Mucosa of rectum (tissue), 2 donors: ENCODE measurements around the gene BYSL.
"Not testable (repeated sequence)": the region's sequence is repeated elsewhere in the genome, so short reads cannot be mapped to it uniquely, and the experiment has no call there.

ENCODE experiments used
- H3K27ac ChIP-seq, 2 donors: one replicate each; pipeline ENCODE4 v1.7.0; 2013; ENCODE audit warnings: inconsistent platforms in 2 of 2, low read depth in 2 of 2, low read length in 2 of 2
- H3K27me3 ChIP-seq, 2 donors: one replicate each; pipeline ENCODE4 v1.7.0; 2013; ENCODE audit warnings: low read length in 2 of 2; ENCODE audit not compliant: control insufficient read depth in 2 of 2, insufficient read depth in 2 of 2
- H3K36me3 ChIP-seq, 2 donors: one replicate each; pipeline ENCODE4 v1.7.0; 2013; ENCODE audit warnings: low read length in 2 of 2; ENCODE audit not compliant: control insufficient read depth in 2 of 2, insufficient read depth in 2 of 2
- H3K4me1 ChIP-seq, 2 donors: one replicate each; pipeline ENCODE4 v1.7.0; 2013; ENCODE audit warnings: low read length in 2 of 2, mild to moderate bottlenecking in 1 of 2; ENCODE audit not compliant: control insufficient read depth in 2 of 2, insufficient read depth in 2 of 2
- H3K4me3 ChIP-seq, 2 donors: one replicate each; pipeline ENCODE4 v1.7.0; 2013; ENCODE audit warnings: low read length in 2 of 2
- H3K9ac ChIP-seq, 2 donors: one replicate each; pipeline ENCODE4 v1.7.0; 2013; ENCODE audit warnings: low read length in 2 of 2, low read depth in 1 of 2, mild to moderate bottlenecking in 1 of 2
- H3K9me3 ChIP-seq, 2 donors: one replicate each; pipeline ENCODE4 v1.7.0; 2013; ENCODE audit warnings: low read length in 2 of 2; ENCODE audit not compliant: control insufficient read depth in 2 of 2
- donor health status: healthy.
- donor health status: Normal muscosa, but diverticular disease.

BYSL gene

GRCh38 chr6:41941280-41942066 is 20.2 kb downstream of the BYSL start, which contains the start of gene CCND3:
Gene CCND3 (minus strand): TSS chr6:41941808. CDS start chr6:41941649, 159 bp downstream.
- H3K4me3 ChIP-seq: peak within 1 kb of the TSS; percentile 77 to 93
- peak within 1 kb of the TSS; percentile 81 to 86 for H3K27ac ChIP-seq
- no peaks in the 10 kb centered on the region for H3K27me3 ChIP-seq
- H3K4me1 ChIP-seq: peaks cover 30 to 31% of the 10 kb centered on the region in 2 donors
- H3K9ac ChIP-seq: peak within 1 kb of the TSS; percentile 72 to 74
- H3K9me3 ChIP-seq: no peaks in the 10 kb centered on the region
- H3K36me3 ChIP-seq: peaks cover 0 to 8% of the 10 kb centered on the region in 2 donors

DNA sequence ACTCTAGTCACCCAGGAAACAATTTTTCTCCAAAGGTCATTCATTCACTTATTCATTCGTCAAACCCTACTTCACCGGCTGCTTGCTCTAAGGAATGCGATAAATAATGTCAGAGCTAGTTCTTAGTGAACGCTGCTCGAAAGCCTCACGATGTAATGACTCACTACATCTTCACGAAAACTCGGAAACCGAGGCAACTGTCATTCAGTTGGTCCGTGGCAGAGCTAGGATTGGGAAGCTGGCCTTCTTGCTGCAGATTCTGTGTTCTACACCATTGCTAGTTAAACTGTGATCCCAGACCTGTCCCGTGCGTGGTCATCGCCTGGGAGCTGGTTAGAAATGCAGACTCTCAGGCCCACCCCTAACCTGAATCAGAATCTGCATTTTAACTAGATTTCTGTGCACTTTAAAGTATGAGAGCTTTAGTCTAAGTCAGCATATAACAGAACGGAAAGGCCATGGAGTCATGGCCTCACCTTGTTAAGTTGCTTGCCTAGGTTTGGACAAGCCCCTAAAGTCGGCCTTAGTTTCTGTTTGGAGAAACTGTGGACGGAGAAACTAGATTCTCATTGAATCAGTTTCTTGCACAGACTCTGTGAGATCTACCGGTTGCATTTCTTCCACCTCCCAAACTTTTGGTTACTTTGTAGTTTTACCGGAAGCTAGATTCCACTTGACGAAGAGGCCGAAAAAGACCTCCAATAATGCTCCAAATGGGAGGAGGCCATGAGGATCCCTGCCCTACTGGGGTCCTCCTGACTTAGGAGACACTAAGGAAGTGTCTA is 21.0 kb downstream of the BYSL start:
- Histone ChIP-seq H3K4me1 (peaks cover 24 to 28% of the 10 kb centered on the region in 2 donors), H3K27ac (peak overlapping the region; percentile 29 to 73), H3K9ac (peak overlapping the region; percentile 13 to 42), H3K4me3 (peak overlapping the region; percentile 77 to 93), H3K27me3 (no peaks in the 10 kb centered on the region), H3K9me3 (no peaks in the 10 kb centered on the region), H3K36me3 (peaks cover 0 to under 1% of the 10 kb centered on the region in 2 donors)

- H3K36me3 ChIP-seq: not testable (repeated sequence)
Observed at GRCh38 chr6:41942882-41943281, 21.6 kb downstream of the BYSL start.

DNA sequence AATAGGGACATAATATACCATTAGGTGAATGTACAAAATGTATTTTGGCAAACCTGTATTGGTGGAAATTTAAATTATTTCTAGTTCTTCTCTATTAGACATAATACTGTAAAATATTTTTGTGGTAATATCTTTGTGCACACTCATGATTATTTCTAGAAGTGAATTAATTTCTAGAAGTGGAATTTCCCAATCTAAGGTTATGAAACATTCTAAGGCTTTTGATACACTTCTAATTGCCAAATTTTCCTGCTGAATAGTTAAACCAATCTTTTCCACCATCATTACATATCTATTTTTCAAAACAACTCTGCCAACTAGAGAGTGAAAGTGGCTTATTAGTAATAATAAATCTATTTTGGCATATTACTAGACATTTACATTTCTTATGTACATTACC is 22.2 kb downstream of the BYSL start:
- no peaks in the 10 kb centered on the region for H3K9me3 ChIP-seq
- no peaks in the 10 kb centered on the region for H3K36me3 ChIP-seq
- no peak overlapping the region for H3K4me3 ChIP-seq
- peaks cover 20 to 28% of the 10 kb centered on the region in 2 donors for H3K4me1 ChIP-seq
- no peaks in the 10 kb centered on the region for H3K27me3 ChIP-seq
- no peak overlapping the region for H3K27ac ChIP-seq
- H3K9ac ChIP-seq: no peak overlapping the region

More at GRCh38 chr6:41942882-41943281, 21.6 kb downstream of the BYSL start:
- H3K9me3 ChIP-seq, H3K27me3 ChIP-seq, H3K27ac ChIP-seq, H3K9ac ChIP-seq, H3K4me3 ChIP-seq: not testable (repeated sequence)
- H3K4me1 ChIP-seq: peaks cover 24 to 28% of the 10 kb centered on the region in 2 donors

DNA sequence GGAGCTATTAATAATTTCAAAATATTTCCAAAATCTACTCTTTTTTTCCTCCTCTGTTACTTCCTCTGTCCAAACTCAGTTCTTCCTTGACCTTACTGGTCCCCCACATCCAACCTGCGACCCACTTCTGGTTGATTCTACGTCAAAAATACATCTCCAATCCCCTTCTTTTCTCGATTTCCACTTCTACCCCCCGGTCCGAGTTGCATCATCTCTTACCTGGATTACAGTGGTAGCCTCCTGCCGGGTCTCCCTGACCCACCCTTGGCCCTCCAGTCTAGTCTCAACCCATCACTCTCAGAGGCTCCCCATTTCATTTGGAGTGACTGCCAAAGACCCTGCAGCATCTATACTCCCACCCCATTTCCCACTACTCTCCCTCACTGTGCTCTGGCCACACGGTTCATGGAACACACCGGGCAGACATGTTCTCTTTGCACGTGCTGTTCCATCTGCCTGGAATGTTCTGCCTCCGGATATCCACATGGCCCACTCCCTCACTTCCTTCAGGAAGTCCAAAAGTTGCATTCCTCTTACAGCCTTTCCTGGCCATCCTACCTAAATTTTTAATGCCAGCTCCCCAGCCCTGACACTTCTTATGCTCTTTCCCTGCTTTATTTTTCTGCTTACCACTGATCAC is 26.4 kb downstream of the BYSL start:
- Histone ChIP-seq H3K9ac (no peak overlapping the region), H3K36me3 (no peaks in the 10 kb centered on the region), H3K9me3 (no peaks in the 10 kb centered on the region), H3K4me1 (no peaks in the 10 kb centered on the region), H3K4me3 (no peak overlapping the region), H3K27ac (no peak overlapping the region), H3K27me3 (no peaks in the 10 kb centered on the region)

GRCh38 chr6:41954668-41955067 is 33.4 kb downstream of the BYSL start:
- Histone ChIP-seq H3K4me1 (no peaks in the 10 kb centered on the region), H3K4me3 (no peak overlapping the region), H3K27me3 (no peaks in the 10 kb centered on the region), H3K9me3 (no peaks in the 10 kb centered on the region), H3K9ac (no peak overlapping the region), H3K36me3 (no peaks in the 10 kb centered on the region), H3K27ac (no peak overlapping the region)

DNA sequence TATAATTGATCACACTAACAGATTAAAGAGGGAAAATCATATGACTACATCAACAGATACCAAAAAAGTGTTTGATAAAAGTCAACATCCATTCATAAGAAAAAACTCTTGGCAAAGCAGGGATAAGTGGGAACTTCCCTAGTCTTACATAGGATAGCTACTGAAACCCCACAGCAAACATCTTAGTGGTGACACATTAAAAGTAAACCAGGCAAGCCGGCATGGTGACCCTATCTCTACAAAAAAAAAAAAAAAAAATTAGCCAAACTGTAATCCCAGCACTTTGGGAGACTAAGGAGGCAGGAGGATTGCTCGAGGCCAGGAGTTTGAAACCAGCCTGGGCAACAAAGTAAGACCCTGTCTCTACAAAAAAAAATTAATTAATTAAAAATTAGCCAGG is 34.1 kb downstream of the BYSL start:
- Histone ChIP-seq H3K27me3 (no peaks in the 10 kb centered on the region), H3K9me3 (no peaks in the 10 kb centered on the region), H3K4me1 (no peaks in the 10 kb centered on the region), H3K9ac (no peak overlapping the region), H3K27ac (no peak overlapping the region), H3K4me3 (no peak overlapping the region), H3K36me3 (no peaks in the 10 kb centered on the region)

DNA sequence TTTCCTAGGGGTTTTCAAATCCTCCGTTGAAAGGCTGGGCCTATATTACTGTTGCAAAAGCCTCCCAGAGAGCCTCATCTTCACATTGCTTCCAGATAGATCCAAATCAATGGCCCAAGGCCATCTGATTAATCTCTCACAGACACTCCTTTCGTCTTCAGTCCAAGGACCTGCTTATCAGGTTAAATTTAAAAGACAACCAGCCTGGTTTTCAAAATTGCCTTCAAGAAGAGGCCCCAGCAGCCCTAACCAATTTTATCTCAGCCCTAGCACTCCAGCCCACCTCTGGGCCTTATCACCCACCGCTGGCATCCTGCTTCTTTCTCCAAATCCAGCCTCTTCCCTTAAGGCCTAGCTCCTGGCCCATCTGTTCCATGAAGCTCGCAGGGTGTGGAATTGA is 35.8 kb downstream of the BYSL start:
- no peaks in the 10 kb centered on the region for H3K27me3 ChIP-seq

GRCh38 chr6:41958022-41958856 is 36.9 kb downstream of the BYSL start:
- Histone ChIP-seq H3K4me3 (no peak overlapping the region), H3K27me3 (no peaks in the 10 kb centered on the region), H3K36me3 (no peaks in the 10 kb centered on the region), H3K9ac (no peak overlapping the region), H3K9me3 (no peaks in the 10 kb centered on the region), H3K27ac (no peak overlapping the region), H3K4me1 (no peaks in the 10 kb centered on the region)

More for the DNA sequence above, 35.8 kb downstream of the BYSL start:
- H3K4me3 ChIP-seq: no peak overlapping the region
- H3K4me1 ChIP-seq: no peaks in the 10 kb centered on the region
- H3K27ac ChIP-seq: no peak overlapping the region
- no peaks in the 10 kb centered on the region for H3K36me3 ChIP-seq
- H3K9me3 ChIP-seq: no peaks in the 10 kb centered on the region
- H3K9ac ChIP-seq: no peak overlapping the region
